GM12874 (cell line): ENCODE results near the gene CADM2.

Experiments used
- CTCF ChIP-seq: IDR thresholded peaks from 2 replicates; pipeline ENCODE4 v1.5.1; 2011; ENCODE audit warnings: low read depth, mild to moderate bottlenecking, control low read depth, low read length, moderate library complexity; ENCODE audit not compliant: insufficient read depth

The CADM2 gene

GRCh38 chr3:85148036-85148435 is 189.2 kb downstream of the CADM2 start:
- no peak for TF ChIP-seq CTCF

- no peak for TF ChIP-seq CTCF
These were observed 192.8 kb downstream of the CADM2 start for GRCh38 chr3:85151555-85151954.

GRCh38 chr3:85159376-85159775 is 200.6 kb downstream of the CADM2 start:
- TF ChIP-seq CTCF, result no peak

- no peak for TF ChIP-seq CTCF
These were observed 202.8 kb downstream of the CADM2 start for GRCh38 chr3:85161544-85161943.

GRCh38 chr3:85162905-85163304 is 204.1 kb downstream of the CADM2 start:
- no peak for TF ChIP-seq CTCF

GRCh38 chr3:85164436-85164835 is 205.6 kb downstream of the CADM2 start:
- TF ChIP-seq CTCF, result no peak

- no peak for TF ChIP-seq CTCF
These were observed 208.8 kb downstream of the CADM2 start for GRCh38 chr3:85167576-85167975.

GRCh38 chr3:85170646-85171045 is 211.9 kb downstream of the CADM2 start:
- no peak for TF ChIP-seq CTCF
